Measurements from ENCODE around the gene LRP10. TPM values are rescaled to one million over a fixed set of nuclear protein-coding genes. Genes with fewer than 3 reads are reported as not detected.
"Not testable (repeated sequence)": the region's sequence is repeated elsewhere in the genome, so short reads cannot be mapped to it uniquely, and the experiment has no call there.

LRP10 gene
- total RNA-seq, 1 experiment from 2014 or later = 78.3 TPM

DNA sequence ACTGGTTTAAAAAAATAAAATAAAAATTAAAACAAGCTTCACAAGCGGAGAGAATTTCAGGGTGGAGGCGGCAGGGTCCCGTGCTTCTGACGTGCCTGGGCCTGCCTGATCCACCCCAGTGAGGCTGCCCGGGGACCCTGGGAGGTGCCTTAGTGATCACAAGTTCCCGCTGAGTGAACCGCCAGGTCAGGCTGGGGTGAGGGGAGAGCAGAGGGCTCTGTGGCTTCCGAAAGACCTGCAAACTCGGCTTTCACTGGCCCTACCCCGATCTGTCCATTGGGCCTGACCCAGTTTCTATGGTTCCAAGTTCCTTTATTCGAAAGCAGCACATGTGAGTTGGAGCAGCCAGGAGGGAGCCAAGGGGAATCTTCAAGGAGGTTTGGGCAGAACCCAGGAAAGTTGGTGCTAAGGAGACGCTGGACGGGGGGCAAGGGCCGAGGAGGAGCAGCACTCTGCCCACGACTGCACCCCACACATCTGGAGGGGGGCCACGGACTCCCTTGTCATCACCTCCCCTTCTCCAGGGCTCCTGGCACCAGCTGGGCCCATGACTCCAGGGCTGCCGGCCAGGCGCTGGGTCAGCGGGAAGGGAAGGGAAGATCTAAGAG is 22.2 kb upstream of the LRP10 start:
- no peak overlapping the region for H3K4me3 ChIP-seq (ENCODE audit: low read depth in 2 of 2, low read length in 2 of 2)
- CTCF ChIA-PET = interaction anchor here (0.6 kb wide), 1 partner anchor 278 kb away, joined by 12 read pairs; no protein-coding TSS in a partner anchor
- no peaks in the 10 kb centered on the region for H3K9me3 ChIP-seq (ENCODE audit: control insufficient read depth, insufficient read depth, low read depth, low read length)
- H3K4me1 ChIP-seq (ENCODE audit: control insufficient read depth, insufficient read depth, low read length) = no peaks in the 10 kb centered on the region
- no peaks in the 10 kb centered on the region for H3K27me3 ChIP-seq (ENCODE audit: control insufficient read depth, insufficient read depth, low read length)
- no TSS peak for BruUV-seq (replicated peaks)
- DNase-seq (ENCODE audit: low read depth, low spot score) (no peak), ATAC-seq (no peak)
- H3K36me3 ChIP-seq (ENCODE audit: control insufficient read depth, insufficient read depth, low read length) = no peaks in the 10 kb centered on the region
- TF ChIP-seq TCF7L2 (IDR thresholded peaks at IDR 0.05; ENCODE audit: low read depth, low read length) (no peak), SIN3A (IDR thresholded peaks at IDR 0.05; ENCODE audit: borderline replicate concordance, insufficient read depth, low read depth, low read length) (no peak), POLR2AphosphoS5 (IDR thresholded peaks at IDR 0.05; ENCODE audit: low read depth, low read length) (no peak)
- TF ChIP-seq, protein P1, sequence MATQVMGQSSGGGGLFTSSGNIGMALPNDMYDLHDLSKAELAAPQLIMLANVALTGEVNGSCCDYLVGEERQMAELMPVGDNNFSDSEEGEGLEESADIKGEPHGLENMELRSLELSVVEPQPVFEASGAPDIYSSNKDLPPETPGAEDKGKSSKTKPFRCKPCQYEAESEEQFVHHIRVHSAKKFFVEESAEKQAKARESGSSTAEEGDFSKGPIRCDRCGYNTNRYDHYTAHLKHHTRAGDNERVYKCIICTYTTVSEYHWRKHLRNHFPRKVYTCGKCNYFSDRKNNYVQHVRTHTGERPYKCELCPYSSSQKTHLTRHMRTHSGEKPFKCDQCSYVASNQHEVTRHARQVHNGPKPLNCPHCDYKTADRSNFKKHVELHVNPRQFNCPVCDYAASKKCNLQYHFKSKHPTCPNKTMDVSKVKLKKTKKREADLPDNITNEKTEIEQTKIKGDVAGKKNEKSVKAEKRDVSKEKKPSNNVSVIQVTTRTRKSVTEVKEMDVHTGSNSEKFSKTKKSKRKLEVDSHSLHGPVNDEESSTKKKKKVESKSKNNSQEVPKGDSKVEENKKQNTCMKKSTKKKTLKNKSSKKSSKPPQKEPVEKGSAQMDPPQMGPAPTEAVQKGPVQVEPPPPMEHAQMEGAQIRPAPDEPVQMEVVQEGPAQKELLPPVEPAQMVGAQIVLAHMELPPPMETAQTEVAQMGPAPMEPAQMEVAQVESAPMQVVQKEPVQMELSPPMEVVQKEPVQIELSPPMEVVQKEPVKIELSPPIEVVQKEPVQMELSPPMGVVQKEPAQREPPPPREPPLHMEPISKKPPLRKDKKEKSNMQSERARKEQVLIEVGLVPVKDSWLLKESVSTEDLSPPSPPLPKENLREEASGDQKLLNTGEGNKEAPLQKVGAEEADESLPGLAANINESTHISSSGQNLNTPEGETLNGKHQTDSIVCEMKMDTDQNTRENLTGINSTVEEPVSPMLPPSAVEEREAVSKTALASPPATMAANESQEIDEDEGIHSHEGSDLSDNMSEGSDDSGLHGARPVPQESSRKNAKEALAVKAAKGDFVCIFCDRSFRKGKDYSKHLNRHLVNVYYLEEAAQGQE (IDR thresholded peaks at IDR 0.05; ENCODE audit: insufficient read depth in 1 of 2, low read depth in 2 of 2, low read length in 1 of 2) = no peak
- TF ChIP-seq, protein P2, sequence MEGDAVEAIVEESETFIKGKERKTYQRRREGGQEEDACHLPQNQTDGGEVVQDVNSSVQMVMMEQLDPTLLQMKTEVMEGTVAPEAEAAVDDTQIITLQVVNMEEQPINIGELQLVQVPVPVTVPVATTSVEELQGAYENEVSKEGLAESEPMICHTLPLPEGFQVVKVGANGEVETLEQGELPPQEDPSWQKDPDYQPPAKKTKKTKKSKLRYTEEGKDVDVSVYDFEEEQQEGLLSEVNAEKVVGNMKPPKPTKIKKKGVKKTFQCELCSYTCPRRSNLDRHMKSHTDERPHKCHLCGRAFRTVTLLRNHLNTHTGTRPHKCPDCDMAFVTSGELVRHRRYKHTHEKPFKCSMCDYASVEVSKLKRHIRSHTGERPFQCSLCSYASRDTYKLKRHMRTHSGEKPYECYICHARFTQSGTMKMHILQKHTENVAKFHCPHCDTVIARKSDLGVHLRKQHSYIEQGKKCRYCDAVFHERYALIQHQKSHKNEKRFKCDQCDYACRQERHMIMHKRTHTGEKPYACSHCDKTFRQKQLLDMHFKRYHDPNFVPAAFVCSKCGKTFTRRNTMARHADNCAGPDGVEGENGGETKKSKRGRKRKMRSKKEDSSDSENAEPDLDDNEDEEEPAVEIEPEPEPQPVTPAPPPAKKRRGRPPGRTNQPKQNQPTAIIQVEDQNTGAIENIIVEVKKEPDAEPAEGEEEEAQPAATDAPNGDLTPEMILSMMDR (IDR thresholded peaks at IDR 0.05) = no peak
- POLR2A ChIA-PET = no interaction called here
- intact Hi-C loops (cut with micrococcal nuclease; ENCODE audit: unreplicated experiment) (no loop called here), in situ Hi-C loops (cut with HindIII; ENCODE audit: low pct_unique_long_range_greater_than_20kb, low sequenced_read_pairs) (no loop called here)
- H3K27ac ChIP-seq (ENCODE audit: low read length) = no peak overlapping the region

DNA sequence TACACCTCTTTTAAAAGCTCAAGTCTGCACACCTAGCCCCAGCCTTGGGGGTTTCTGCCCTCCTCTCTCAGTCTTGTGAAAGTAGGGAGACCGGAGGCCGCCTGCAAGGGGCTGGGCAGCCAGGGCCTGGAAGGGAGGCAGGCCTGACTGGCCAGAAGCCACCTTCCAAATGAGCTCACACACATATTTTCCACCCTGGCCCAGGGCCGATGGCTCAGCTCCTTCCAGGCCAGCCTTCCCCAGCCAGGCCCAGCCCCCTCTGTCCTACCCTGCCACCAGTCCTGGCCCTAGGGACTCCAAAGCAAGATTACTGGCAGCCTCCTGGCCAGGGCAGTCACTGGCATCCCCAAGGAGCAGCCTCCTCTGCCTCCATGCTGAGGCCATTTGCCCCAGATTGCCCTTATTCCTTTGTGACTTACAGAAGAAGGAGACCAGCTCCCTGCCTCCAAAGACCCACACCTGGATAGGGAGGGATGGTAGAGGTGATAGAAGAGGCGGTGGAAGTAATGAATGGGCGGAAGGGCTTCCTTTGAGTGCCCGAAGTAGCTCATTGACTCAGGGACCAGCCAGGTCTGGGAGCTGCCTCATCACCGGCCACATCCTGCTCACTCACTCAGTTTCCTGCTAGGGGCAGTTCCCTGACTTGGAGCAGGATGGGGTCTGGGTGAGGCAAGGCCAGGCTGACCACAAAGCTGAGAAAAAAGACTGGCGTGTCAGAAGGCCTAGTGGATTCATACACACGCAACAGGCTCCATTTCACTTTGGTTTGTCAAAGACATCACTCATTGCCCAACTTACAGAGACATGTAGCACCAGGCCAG is 20.4 kb upstream of the LRP10 start:
- no peaks in the 10 kb centered on the region for H3K9me3 ChIP-seq (ENCODE audit: control insufficient read depth, insufficient read depth, low read depth, low read length)
- H3K4me1 ChIP-seq (ENCODE audit: control insufficient read depth, insufficient read depth, low read length) = no peaks in the 10 kb centered on the region
- H3K4me3 ChIP-seq (ENCODE audit: low read depth in 2 of 2, low read length in 2 of 2) = no peak overlapping the region
- POLR2A ChIA-PET = interaction anchor here (0.6 kb wide), 1 partner anchor 27 kb away, joined by 3 read pairs; no protein-coding TSS in a partner anchor
- CTCF ChIA-PET = interaction anchor here (4.9 kb wide), 1 partner anchor 28 kb away, joined by 50 read pairs; no protein-coding TSS in a partner anchor
- H3K27ac ChIP-seq (ENCODE audit: low read length) = no peak overlapping the region
- DNase-seq (ENCODE audit: low read depth, low spot score) = no peak
- in situ Hi-C loops (cut with HindIII; ENCODE audit: low pct_unique_long_range_greater_than_20kb, low sequenced_read_pairs) = no loop called here
- no peak for TF ChIP-seq TCF7L2 (IDR thresholded peaks at IDR 0.05; ENCODE audit: low read depth, low read length)
- no peaks in the 10 kb centered on the region for H3K27me3 ChIP-seq (ENCODE audit: control insufficient read depth, insufficient read depth, low read length)
- BruUV-seq (replicated peaks) = no TSS peak
- intact Hi-C loops (cut with micrococcal nuclease; ENCODE audit: unreplicated experiment) = loop anchor here (10.0 kb wide), 1 partner anchor 196 kb away; no protein-coding TSS in a partner anchor
- H3K36me3 ChIP-seq (ENCODE audit: control insufficient read depth, insufficient read depth, low read length) = no peaks in the 10 kb centered on the region
- no peak for ATAC-seq

DNA sequence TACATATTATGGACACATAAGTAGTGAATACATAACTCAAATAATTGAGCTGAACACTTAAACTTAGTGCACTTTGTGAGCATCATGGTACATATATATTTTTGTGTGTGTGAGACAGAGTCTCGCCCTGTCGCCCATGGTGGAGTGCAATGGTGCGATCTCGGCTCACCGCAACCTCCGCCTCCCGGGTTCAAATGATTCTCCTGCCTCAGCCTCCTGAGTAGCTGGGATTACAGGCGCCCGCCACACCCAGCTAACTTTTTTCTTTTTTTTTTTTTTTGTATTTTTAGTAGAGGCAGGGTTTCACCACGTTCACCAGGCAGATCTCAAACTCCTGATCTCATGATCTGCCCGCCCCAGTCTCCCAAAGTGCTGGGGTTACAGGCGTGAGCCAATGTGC is 19.4 kb upstream of the LRP10 start:
- ATAC-seq; BruUV-seq (replicated peaks); H3K27me3 ChIP-seq (ENCODE audit: control insufficient read depth, insufficient read depth, low read length); H3K4me3 ChIP-seq (ENCODE audit: low read depth in 2 of 2, low read length in 2 of 2); DNase-seq (ENCODE audit: low read depth, low spot score); POLR2A ChIA-PET; H3K36me3 ChIP-seq (ENCODE audit: control insufficient read depth, insufficient read depth, low read length); H3K4me1 ChIP-seq (ENCODE audit: control insufficient read depth, insufficient read depth, low read length); H3K27ac ChIP-seq (ENCODE audit: low read length); in situ Hi-C loops (cut with HindIII; ENCODE audit: low pct_unique_long_range_greater_than_20kb, low sequenced_read_pairs); H3K9me3 ChIP-seq (ENCODE audit: control insufficient read depth, insufficient read depth, low read depth, low read length): not testable (repeated sequence)
- intact Hi-C loops (cut with micrococcal nuclease; ENCODE audit: unreplicated experiment) = loop anchor here (2.0 to 10.0 kb wide), 2 partner anchors 29 to 197 kb away; no protein-coding TSS in a partner anchor
- CTCF ChIA-PET = interaction anchor here (0.6 to 4.9 kb wide), 4 partner anchors 11 to 29 kb away, joined by 3 to 50 read pairs (median 4); no protein-coding TSS in a partner anchor

Data from Panc1 (cell line).